PC-3 (cell line): ENCODE results near the gene POLR3E. TPM values are rescaled to one million over a fixed set of nuclear protein-coding genes. Genes with fewer than 3 reads are reported as not detected.

Experiments used
- ATAC-seq: fragments of 200-7000 bp; cut with Tn5 transposase; 2 replicates; pipeline ENCODE4 v1.9.1; 2020; ENCODE audit warnings: mild to moderate bottlenecking, moderate library complexity
- BruUV-seq: library from RNA; stranded (reverse); fragments of 400-500 nt; replicated peaks from 2 replicates; lab custom pipeline; 2021; lab: Mats Ljungman, UMichigan
- CTCF ChIA-PET: fragments of 300-600 bp; sonication (Branson Sonifier 250); formaldehyde crosslinking; loops from one replicate; lab custom pipeline; 2022; ENCODE audit warnings: antibody characterized with exemption; lab: Charles Lee
- POLR2A ChIA-PET: fragments of 300-600 bp; sonication (Branson Sonifier 250); formaldehyde crosslinking; loops from one replicate; lab custom pipeline; 2022; ENCODE audit warnings: antibody characterized with exemption; ENCODE audit not compliant: unreplicated experiment; lab: Charles Lee
- DNase-seq: peaks from one replicate; pipeline ENCODE4 v3.0.0-alpha.2; 2015
- H2AFZ ChIP-seq: fragments of 300-600 bp; sonication (generic); 2 replicates; pipeline ENCODE4 v1.6.0; 2016; ENCODE audit warnings: antibody characterized with exemption, low read length
- H3F3A ChIP-seq: fragments of 300-600 bp; sonication (generic); one replicate; pipeline ENCODE4 v1.6.0; 2017; ENCODE audit warnings: antibody characterized with exemption, low read length, control low read depth, mild to moderate bottlenecking; ENCODE audit not compliant: unreplicated experiment
- H3K27ac ChIP-seq: fragments of 300-600 bp; sonication (generic); 2 replicates; pipeline ENCODE4 v1.5.1; 2016; ENCODE audit warnings: mild to moderate bottlenecking, low read length
- H3K27me3 ChIP-seq: fragments of 300-600 bp; sonication (generic); 2 replicates; pipeline ENCODE4 v1.6.1; 2016; ENCODE audit warnings: low read length, mixed read lengths
- H3K36me3 ChIP-seq: fragments of 300-600 bp; sonication (generic); 2 replicates; pipeline ENCODE4 v1.6.1; 2016; ENCODE audit warnings: low read depth, mixed run types, low read length, mixed read lengths
- H3K4me1 ChIP-seq: fragments of 300-600 bp; sonication (generic); 2 replicates; pipeline ENCODE4 v1.5.1; 2016; ENCODE audit warnings: low read length; ENCODE audit not compliant: insufficient read depth
- H3K4me2 ChIP-seq: fragments of 300-600 bp; sonication (generic); 2 replicates; pipeline ENCODE4 v1.6.0; 2016; ENCODE audit warnings: low read length
- H3K4me3 ChIP-seq: fragments of 300-600 bp; sonication (generic); 2 replicates; pipeline ENCODE4 v1.5.1; 2016; ENCODE audit warnings: mild to moderate bottlenecking, low read length, mixed read lengths
- H3K79me2 ChIP-seq: fragments of 300-600 bp; sonication (generic); 2 replicates; pipeline ENCODE4 v1.6.1; 2017; ENCODE audit warnings: low read length, mixed read lengths
- H3K9ac ChIP-seq: fragments of 300-600 bp; sonication (generic); 2 replicates; pipeline ENCODE4 v1.6.0; 2016; ENCODE audit warnings: mild to moderate bottlenecking, low read length
- H3K9me2 ChIP-seq: fragments of 300-600 bp; sonication (generic); replicated peaks from 2 replicates; pipeline ENCODE4 v1.6.1; 2016; ENCODE audit warnings: mixed run types, low read length, mixed read lengths
- H3K9me3 ChIP-seq: fragments of 300-600 bp; sonication (generic); 2 replicates; pipeline ENCODE4 v1.6.1; 2016; ENCODE audit warnings: low read length, mixed read lengths
- H4K20me1 ChIP-seq: fragments of 300-600 bp; sonication (generic); 2 replicates; pipeline ENCODE4 v1.6.1; 2016; ENCODE audit warnings: low read length, mixed read lengths
- EZH2 ChIP-seq: fragments of 300-600 bp; sonication (generic); IDR thresholded peaks from one replicate; pipeline ENCODE4 v1.6.1; 2017; ENCODE audit warnings: antibody characterized with exemption, mild to moderate bottlenecking, low read length; ENCODE audit not compliant: unreplicated experiment
- EZH2phosphoT487 ChIP-seq: fragments of 300-600 bp; sonication (generic); IDR thresholded peaks from 2 replicates; pipeline ENCODE4 v1.6.1; 2018; ENCODE audit warnings: mild to moderate bottlenecking, antibody characterized with exemption, low read length, borderline replicate concordance
- intact Hi-C: fragments of 100-400 bp; cut with micrococcal nuclease; formaldehyde crosslinking; loops from 2 replicates; pipeline ENCODE4 v1.9.0; 2023
- total RNA-seq: library from RNA; depleted of rRNA; stranded (reverse); fragments of >200 nt; gene quantifications from 2 replicates; pipeline ENCODE4 v1.2.3, GENCODE V29; 2014
- TF ChIP-seq, protein P1 (sequence below): fragments of 300-600 bp; sonication (generic); conservative IDR thresholded peaks from 2 replicates; pipeline ENCODE4 v1.5.1; 2017; ENCODE audit warnings: antibody characterized with exemption, low read depth, mild to moderate bottlenecking, low read length

The POLR3E gene
- total RNA-seq, 1 experiment from 2014 or later = 48.8 TPM

DNA sequence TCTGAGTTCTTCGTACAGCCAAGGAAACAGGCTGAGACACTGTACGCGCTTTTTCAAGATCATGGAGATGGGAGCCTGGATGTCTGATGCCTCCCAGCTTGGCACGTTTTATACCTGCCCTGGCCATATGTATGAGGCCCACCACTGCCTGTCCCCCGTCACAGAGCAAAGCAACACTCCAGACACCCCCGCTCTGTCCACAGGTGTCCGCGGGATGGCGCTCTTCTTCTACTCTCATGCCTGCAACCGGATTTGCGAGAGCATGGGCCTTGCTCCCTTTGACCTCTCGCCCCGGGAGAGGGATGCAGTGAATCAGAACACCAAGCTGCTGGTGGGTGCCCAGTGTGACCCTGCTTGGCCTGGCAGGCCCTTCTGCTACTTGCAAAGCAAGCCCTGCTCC, 39.8 kb upstream of the POLR3E start:
- Histone ChIP-seq H3K9ac (no peak overlapping the region), H3K27ac (no peak overlapping the region), H3K79me2 (no peaks in the 10 kb centered on the region), H3F3A (no peaks in the 10 kb centered on the region), H3K36me3 (peaks cover 18% of the 10 kb centered on the region; the same call in 1 of the 2 replicates), H3K9me3 (no peaks in the 10 kb centered on the region), H3K4me3 (no peak overlapping the region), H4K20me1 (no peaks in the 10 kb centered on the region), H3K4me1 (no peaks in the 10 kb centered on the region), H2AFZ (no peak overlapping the region), H3K4me2 (no peak overlapping the region), H3K27me3 (no peaks in the 10 kb centered on the region), H3K9me2 (no peaks in the 10 kb centered on the region)
- intact Hi-C loops = no loop called here
- POLR2A ChIA-PET = no interaction called here
- ATAC-seq (no peak), DNase-seq (no peak)
- CTCF ChIA-PET = no interaction called here
- BruUV-seq = no TSS peak
- TF ChIP-seq EZH2 (no peak), EZH2phosphoT487 (no peak)
- TF ChIP-seq, protein P1, sequence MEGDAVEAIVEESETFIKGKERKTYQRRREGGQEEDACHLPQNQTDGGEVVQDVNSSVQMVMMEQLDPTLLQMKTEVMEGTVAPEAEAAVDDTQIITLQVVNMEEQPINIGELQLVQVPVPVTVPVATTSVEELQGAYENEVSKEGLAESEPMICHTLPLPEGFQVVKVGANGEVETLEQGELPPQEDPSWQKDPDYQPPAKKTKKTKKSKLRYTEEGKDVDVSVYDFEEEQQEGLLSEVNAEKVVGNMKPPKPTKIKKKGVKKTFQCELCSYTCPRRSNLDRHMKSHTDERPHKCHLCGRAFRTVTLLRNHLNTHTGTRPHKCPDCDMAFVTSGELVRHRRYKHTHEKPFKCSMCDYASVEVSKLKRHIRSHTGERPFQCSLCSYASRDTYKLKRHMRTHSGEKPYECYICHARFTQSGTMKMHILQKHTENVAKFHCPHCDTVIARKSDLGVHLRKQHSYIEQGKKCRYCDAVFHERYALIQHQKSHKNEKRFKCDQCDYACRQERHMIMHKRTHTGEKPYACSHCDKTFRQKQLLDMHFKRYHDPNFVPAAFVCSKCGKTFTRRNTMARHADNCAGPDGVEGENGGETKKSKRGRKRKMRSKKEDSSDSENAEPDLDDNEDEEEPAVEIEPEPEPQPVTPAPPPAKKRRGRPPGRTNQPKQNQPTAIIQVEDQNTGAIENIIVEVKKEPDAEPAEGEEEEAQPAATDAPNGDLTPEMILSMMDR = no peak

DNA sequence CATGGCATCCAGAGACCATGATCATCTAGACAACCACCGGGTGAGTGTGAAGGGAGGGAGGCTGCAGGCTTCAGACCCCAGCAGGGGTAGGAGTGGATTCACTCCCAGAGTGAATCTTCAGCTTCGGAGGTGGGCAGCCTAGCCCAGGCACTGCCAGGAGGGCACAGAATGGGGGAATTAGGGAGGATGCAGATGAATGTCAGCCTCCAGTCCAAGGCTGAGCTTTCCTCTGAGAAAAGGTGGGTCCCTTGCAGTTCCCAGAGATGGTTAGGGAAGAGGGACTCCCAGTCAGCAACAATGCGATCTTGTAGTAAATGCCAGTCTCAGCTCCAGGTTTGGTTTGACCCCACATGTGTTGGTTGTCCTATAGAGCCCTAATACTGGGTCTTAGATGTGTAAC, 36.7 kb upstream of the POLR3E start:
- no TSS peak for BruUV-seq
- POLR2A ChIA-PET = no interaction called here

DNA sequence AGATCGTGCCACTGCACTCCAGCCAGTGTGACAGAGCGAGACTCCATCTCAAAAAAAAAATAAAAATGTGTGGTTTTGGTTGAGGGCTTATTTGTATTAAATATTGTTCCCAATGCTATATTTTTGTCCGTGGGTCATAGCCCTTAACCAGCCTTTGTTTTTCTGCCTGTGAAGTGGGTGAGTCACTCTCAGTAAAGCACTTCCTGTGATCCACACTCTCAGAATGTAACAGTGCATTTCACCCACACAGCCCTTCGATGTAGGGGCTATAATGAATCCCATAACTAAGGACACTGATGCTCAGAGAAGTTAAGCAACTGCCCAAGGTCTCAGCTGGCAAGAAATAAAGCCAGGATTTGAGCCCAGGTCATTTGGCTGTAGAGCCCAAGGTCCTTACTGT, 34.7 kb upstream of the POLR3E start:
- no peaks in the 10 kb centered on the region for H3K79me2 ChIP-seq
- H3K9ac ChIP-seq = no peak overlapping the region
- POLR2A ChIA-PET = no interaction called here
- H3K4me1 ChIP-seq = no peaks in the 10 kb centered on the region
- H3K36me3 ChIP-seq = peaks cover 8% of the 10 kb centered on the region; the same call in 1 of the 2 replicates
- H3K9me2 ChIP-seq = no peaks in the 10 kb centered on the region
- ATAC-seq (no peak), DNase-seq (no peak)
- no peak overlapping the region for H3K4me3 ChIP-seq
- no peaks in the 10 kb centered on the region for H3K9me3 ChIP-seq
- CTCF ChIA-PET = no interaction called here
- intact Hi-C loops = no loop called here
- no peak overlapping the region for H3K27ac ChIP-seq
- TF ChIP-seq EZH2phosphoT487 (no peak), EZH2 (no peak)
- TF ChIP-seq, protein P1 = no peak
- H3F3A ChIP-seq = no peaks in the 10 kb centered on the region
- H2AFZ ChIP-seq = no peak overlapping the region
- no peaks in the 10 kb centered on the region for H4K20me1 ChIP-seq
- H3K27me3 ChIP-seq = no peaks in the 10 kb centered on the region
- no peak overlapping the region for H3K4me2 ChIP-seq
- BruUV-seq = no TSS peak

More for the DNA sequence above, 36.7 kb upstream of the POLR3E start:
- Histone ChIP-seq H3K9me2 (no peaks in the 10 kb centered on the region), H4K20me1 (no peaks in the 10 kb centered on the region), H3K79me2 (no peaks in the 10 kb centered on the region), H3K27me3 (no peaks in the 10 kb centered on the region), H3K27ac (no peak overlapping the region), H3K9ac (no peak overlapping the region), H3K4me1 (no peaks in the 10 kb centered on the region), H3F3A (no peaks in the 10 kb centered on the region), H3K4me2 (no peak overlapping the region), H2AFZ (no peak overlapping the region), H3K36me3 (peaks cover 9% of the 10 kb centered on the region; the same call in 1 of the 2 replicates), H3K9me3 (no peaks in the 10 kb centered on the region), H3K4me3 (no peak overlapping the region)
- TF ChIP-seq, protein P1 = no peak
- TF ChIP-seq EZH2 (no peak), EZH2phosphoT487 (no peak)
- ATAC-seq (no peak), DNase-seq (no peak)
- CTCF ChIA-PET = no interaction called here
- intact Hi-C loops = no loop called here
